HepG2 (cell line): Measurements from ENCODE around the gene RARG. TPM values are rescaled to one million over a fixed set of nuclear protein-coding genes. Genes with fewer than 3 reads are reported as not detected.

Source experiments
- DMAP1 ChIP-seq: IDR thresholded peaks from 2 replicates; pipeline ENCODE4 v1.6.1; 2016
- EED ChIP-seq: sonication (generic); formaldehyde crosslinking; IDR thresholded peaks from 2 replicates; pipeline ENCODE4 v1.5.0; 2020; ENCODE audit warnings: mild to moderate bottlenecking, missing genetic modification reagents
- ELF3 ChIP-seq: IDR thresholded peaks from 2 replicates; pipeline ENCODE4 v1.6.1; 2016; ENCODE audit warnings: missing genetic modification reagents, missing compliant biosample characterization
- HNRNPLL ChIP-seq: fragments of 200-400 bp; formaldehyde crosslinking; IDR thresholded peaks from 2 replicates; pipeline ENCODE4 v1.6.1; 2017; ENCODE audit warnings: mild to moderate bottlenecking, low read depth, low read length; ENCODE audit not compliant: poor library complexity, severe bottlenecking
- ISL2 ChIP-seq: sonication (generic); formaldehyde crosslinking; IDR thresholded peaks from 2 replicates; pipeline ENCODE4 v1.5.0; 2020; ENCODE audit warnings: missing genetic modification reagents
- MAFG ChIP-seq: sonication (generic); formaldehyde crosslinking; IDR thresholded peaks from 2 replicates; pipeline ENCODE4 v1.5.1; 2020; ENCODE audit warnings: mild to moderate bottlenecking, missing genetic modification reagents
- MIXL1 ChIP-seq: IDR thresholded peaks from 2 replicates; pipeline ENCODE4 v1.6.1; 2016
- NCOA2 ChIP-seq: sonication (generic); formaldehyde crosslinking; IDR thresholded peaks from 2 replicates; pipeline ENCODE4 v1.8.0; 2022; ENCODE audit warnings: inconsistent platforms
- NR2F6 ChIP-seq, 2 experiments: IDR thresholded peaks; 2 replicates each; pipeline ENCODE4 v1.6.1; 2016; ENCODE audit warnings: antibody characterized with exemption in 1 of 2, mild to moderate bottlenecking in 1 of 2
- SKI ChIP-seq: fragments of 450-650 bp; IDR thresholded peaks from one replicate; pipeline ENCODE4 v1.6.1; 2018; ENCODE audit warnings: mild to moderate bottlenecking; ENCODE audit not compliant: partially characterized antibody
- YEATS2 ChIP-seq: sonication (generic); formaldehyde crosslinking; IDR thresholded peaks from 2 replicates; pipeline ENCODE4 v1.4.0; 2020; ENCODE audit warnings: missing genetic modification reagents, borderline replicate concordance
- ZBTB42 ChIP-seq: sonication (generic); formaldehyde crosslinking; IDR thresholded peaks from 2 replicates; pipeline ENCODE4 v1.5.0; 2020; ENCODE audit warnings: mild to moderate bottlenecking, missing genetic modification reagents
- ZMAT3 ChIP-seq: sonication (generic); formaldehyde crosslinking; conservative IDR thresholded peaks from 2 replicates; pipeline ENCODE4 v1.7.0; 2021; ENCODE audit warnings: missing genetic modification reagents
- ZMYM3 ChIP-seq: sonication (generic); formaldehyde crosslinking; IDR thresholded peaks from 2 replicates; pipeline ENCODE4 v1.5.1; 2020; ENCODE audit warnings: mild to moderate bottlenecking, missing genetic modification reagents
- ZNF746 ChIP-seq: sonication (generic); formaldehyde crosslinking; IDR thresholded peaks from 2 replicates; pipeline ENCODE4 v1.8.0; 2022; ENCODE audit warnings: mild to moderate bottlenecking, missing genetic modification reagents
- ZNF761 ChIP-seq: sonication (generic); formaldehyde crosslinking; conservative IDR thresholded peaks from 2 replicates; pipeline ENCODE4 v1.4.0; 2020; ENCODE audit warnings: mild to moderate bottlenecking, missing genetic modification reagents
- ZSCAN9 ChIP-seq: IDR thresholded peaks from 2 replicates; pipeline ENCODE4 v1.6.1; 2016; ENCODE audit warnings: borderline replicate concordance
- polyA plus RNA-seq, 8 experiments: library from polyadenylated mRNA; depleted of rRNA in 3 of 8; stranded (reverse) in 7 of 8; unstranded in 1 of 8; fragments of >200 nt; fragmentation: Illumina TruSeq in 4 of 8; extraction: Trizol in 4 of 8; gene quantifications; 2 replicates each; pipeline versions ENCODE4 v1.2.1 to v1.2.3, GENCODE V29; 2011 to 2016; ENCODE audit warnings: low read depth in 4 of 8, missing spikeins in 1 of 8, mixed read lengths in 1 of 8; ENCODE audit not compliant: insufficient read depth in 1 of 8
- total RNA-seq, 5 experiments: library from RNA; depleted of rRNA; stranded (reverse); fragments of >200 nt; fragmentation: Illumina TruSeq; extraction: Trizol; gene quantifications; 2 replicates each; pipeline ENCODE4 v1.2.3, GENCODE V29; 2016; ENCODE audit warnings: low read depth in 1 of 5
- TF ChIP-seq, protein P1 (sequence below): sonication (generic); formaldehyde crosslinking; IDR thresholded peaks from 2 replicates; pipeline ENCODE4 v1.8.0; 2022; ENCODE audit warnings: missing genetic modification reagents, mild to moderate bottlenecking, borderline replicate concordance
- TF ChIP-seq, protein P2 (sequence below): conservative IDR thresholded peaks from 2 replicates; pipeline ENCODE4 v1.6.1; 2018; ENCODE audit warnings: missing genetic modification reagents
- TF ChIP-seq, protein P3 (sequence below): sonication (generic); formaldehyde crosslinking; IDR thresholded peaks from 2 replicates; pipeline ENCODE4 v1.4.0; 2020; ENCODE audit warnings: missing genetic modification reagents
- TF ChIP-seq, protein P4 (sequence below): sonication (generic); formaldehyde crosslinking; IDR thresholded peaks from 2 replicates; pipeline ENCODE4; 2020; ENCODE audit warnings: missing genetic modification reagents, mild to moderate bottlenecking, borderline replicate concordance

RARG gene
- total and polyA plus RNA-seq, 2 of the 13 experiments (the other 11 are each of a cell fraction or from before 2014, with no cell fraction given), result 0.77 to 1.5 TPM

DNA sequence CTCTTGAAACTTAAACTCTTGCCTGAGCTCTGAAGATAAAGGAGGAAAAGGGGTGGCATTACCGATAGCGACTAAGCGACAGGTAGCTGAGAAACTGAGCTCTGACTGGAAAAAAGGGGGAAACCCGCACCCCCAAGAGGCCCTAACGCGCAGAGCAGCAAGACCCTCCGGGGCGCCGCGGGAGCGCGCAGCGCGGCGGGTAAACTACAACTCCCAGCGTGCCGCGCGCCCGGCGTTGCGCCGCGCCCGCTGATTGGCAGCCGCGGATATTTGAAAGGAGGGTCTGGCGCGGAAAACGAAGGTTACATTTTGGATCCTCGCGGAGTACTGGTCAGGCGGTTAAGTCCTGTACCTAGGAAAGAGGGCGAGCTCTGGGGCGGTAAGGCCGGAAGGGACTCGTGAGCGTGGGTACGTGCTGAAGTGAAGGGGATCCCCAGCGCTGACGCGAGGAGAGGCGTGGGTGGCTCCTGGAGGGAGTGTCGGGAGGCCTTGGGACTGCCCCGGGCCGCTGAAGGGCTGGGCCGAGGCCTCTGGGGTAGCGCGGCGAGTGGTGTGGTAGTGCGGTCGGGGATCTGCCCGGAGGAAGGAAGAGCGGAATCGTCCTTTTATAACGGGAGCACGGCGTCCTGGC, 36.1 kb upstream of the RARG start, which contains the start of gene ESPL1 (continued):
- TF ChIP-seq ZNF761 (CRISPR knock-in tag) (0 out of 2 replicates have a peak, but pooled peaks have one; percentile 22), HNRNPLL (peak; percentile 54), ELF3 (peak; percentile 38; the same call in 1 of the 2 replicates), MAFG (CRISPR knock-in tag) (no peak), ZMAT3 (CRISPR knock-in tag) (no peak), NCOA2 (CRISPR knock-in tag) (0 out of 2 replicates have a peak, but pooled peaks have one; percentile 21), YEATS2 (CRISPR knock-in tag) (peak; percentile 71; the same call in 1 of the 2 replicates), SKI (no peak), NR2F6 (IDR thresholded peaks at IDR 0.05) (no peak), NR2F6 (CRISPR knock-in tag; IDR thresholded peaks at IDR 0.05) (no peak), ZSCAN9 (CRISPR knock-in tag) (0 out of 2 replicates have a peak, but pooled peaks have one; percentile 26), EED (CRISPR knock-in tag) (no peak), DMAP1 (CRISPR knock-in tag) (peak; percentile 86; the same call in 1 of the 2 replicates), ISL2 (CRISPR knock-in tag) (peak; percentile 39; the same call in 1 of the 2 replicates), ZBTB42 (CRISPR knock-in tag) (no peak), ZNF746 (no peak), ZMYM3 (0 out of 2 replicates have a peak, but pooled peaks have one; percentile 10), MIXL1 (CRISPR knock-in tag) (0 out of 2 replicates have a peak, but pooled peaks have one; percentile 34)
- TF ChIP-seq, protein P1, sequence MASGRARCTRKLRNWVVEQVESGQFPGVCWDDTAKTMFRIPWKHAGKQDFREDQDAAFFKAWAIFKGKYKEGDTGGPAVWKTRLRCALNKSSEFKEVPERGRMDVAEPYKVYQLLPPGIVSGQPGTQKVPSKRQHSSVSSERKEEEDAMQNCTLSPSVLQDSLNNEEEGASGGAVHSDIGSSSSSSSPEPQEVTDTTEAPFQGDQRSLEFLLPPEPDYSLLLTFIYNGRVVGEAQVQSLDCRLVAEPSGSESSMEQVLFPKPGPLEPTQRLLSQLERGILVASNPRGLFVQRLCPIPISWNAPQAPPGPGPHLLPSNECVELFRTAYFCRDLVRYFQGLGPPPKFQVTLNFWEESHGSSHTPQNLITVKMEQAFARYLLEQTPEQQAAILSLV (CRISPR knock-in tag), result peak; percentile 79; the same call in 1 of the 2 replicates
- TF ChIP-seq, protein P2, sequence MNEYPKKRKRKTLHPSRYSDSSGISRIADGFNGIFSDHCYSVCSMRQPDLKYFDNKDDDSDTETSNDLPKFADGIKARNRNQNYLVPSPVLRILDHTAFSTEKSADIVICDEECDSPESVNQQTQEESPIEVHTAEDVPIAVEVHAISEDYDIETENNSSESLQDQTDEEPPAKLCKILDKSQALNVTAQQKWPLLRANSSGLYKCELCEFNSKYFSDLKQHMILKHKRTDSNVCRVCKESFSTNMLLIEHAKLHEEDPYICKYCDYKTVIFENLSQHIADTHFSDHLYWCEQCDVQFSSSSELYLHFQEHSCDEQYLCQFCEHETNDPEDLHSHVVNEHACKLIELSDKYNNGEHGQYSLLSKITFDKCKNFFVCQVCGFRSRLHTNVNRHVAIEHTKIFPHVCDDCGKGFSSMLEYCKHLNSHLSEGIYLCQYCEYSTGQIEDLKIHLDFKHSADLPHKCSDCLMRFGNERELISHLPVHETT (CRISPR knock-in tag), result 0 out of 2 replicates have a peak, but pooled peaks have one; percentile 22
- TF ChIP-seq, protein P3, sequence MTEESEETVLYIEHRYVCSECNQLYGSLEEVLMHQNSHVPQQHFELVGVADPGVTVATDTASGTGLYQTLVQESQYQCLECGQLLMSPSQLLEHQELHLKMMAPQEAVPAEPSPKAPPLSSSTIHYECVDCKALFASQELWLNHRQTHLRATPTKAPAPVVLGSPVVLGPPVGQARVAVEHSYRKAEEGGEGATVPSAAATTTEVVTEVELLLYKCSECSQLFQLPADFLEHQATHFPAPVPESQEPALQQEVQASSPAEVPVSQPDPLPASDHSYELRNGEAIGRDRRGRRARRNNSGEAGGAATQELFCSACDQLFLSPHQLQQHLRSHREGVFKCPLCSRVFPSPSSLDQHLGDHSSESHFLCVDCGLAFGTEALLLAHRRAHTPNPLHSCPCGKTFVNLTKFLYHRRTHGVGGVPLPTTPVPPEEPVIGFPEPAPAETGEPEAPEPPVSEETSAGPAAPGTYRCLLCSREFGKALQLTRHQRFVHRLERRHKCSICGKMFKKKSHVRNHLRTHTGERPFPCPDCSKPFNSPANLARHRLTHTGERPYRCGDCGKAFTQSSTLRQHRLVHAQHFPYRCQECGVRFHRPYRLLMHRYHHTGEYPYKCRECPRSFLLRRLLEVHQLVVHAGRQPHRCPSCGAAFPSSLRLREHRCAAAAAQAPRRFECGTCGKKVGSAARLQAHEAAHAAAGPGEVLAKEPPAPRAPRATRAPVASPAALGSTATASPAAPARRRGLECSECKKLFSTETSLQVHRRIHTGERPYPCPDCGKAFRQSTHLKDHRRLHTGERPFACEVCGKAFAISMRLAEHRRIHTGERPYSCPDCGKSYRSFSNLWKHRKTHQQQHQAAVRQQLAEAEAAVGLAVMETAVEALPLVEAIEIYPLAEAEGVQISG, result peak; percentile 93
- TF ChIP-seq, protein P4, sequence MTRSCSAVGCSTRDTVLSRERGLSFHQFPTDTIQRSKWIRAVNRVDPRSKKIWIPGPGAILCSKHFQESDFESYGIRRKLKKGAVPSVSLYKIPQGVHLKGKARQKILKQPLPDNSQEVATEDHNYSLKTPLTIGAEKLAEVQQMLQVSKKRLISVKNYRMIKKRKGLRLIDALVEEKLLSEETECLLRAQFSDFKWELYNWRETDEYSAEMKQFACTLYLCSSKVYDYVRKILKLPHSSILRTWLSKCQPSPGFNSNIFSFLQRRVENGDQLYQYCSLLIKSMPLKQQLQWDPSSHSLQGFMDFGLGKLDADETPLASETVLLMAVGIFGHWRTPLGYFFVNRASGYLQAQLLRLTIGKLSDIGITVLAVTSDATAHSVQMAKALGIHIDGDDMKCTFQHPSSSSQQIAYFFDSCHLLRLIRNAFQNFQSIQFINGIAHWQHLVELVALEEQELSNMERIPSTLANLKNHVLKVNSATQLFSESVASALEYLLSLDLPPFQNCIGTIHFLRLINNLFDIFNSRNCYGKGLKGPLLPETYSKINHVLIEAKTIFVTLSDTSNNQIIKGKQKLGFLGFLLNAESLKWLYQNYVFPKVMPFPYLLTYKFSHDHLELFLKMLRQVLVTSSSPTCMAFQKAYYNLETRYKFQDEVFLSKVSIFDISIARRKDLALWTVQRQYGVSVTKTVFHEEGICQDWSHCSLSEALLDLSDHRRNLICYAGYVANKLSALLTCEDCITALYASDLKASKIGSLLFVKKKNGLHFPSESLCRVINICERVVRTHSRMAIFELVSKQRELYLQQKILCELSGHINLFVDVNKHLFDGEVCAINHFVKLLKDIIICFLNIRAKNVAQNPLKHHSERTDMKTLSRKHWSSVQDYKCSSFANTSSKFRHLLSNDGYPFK, result peak; percentile 44; the same call in 1 of the 2 replicates
